Tibial nerve (tissue), 4 donors: ENCODE results near the gene FAIM2. TPM values are rescaled to one million over a fixed set of nuclear protein-coding genes. Genes with fewer than 3 reads are reported as not detected.

Experiments used
- DNase-seq, 2 donors: peaks; one replicate each; pipeline ENCODE4 v3.0.0-alpha.2; 2019; ENCODE audit warnings: low spot score in 2 of 2
- H3K27ac ChIP-seq, 4 donors: fragments of 200-600 bp; sonication (generic) in 3 of 4; one replicate each; pipeline ENCODE4 v1.5.1; 2017 to 2019; ENCODE audit warnings: mild to moderate bottlenecking in 1 of 4
- H3K27me3 ChIP-seq, 2 donors: fragments of 200-600 bp; sonication (generic) in 1 of 2; one replicate each; pipeline versions ENCODE4 v1.5.1 to v1.6.0; 2017 to 2019
- H3K36me3 ChIP-seq, 3 donors: fragments of 200-600 bp; sonication (generic); one replicate each; pipeline ENCODE4 v1.5.1; 2018 to 2019
- H3K4me1 ChIP-seq, 4 donors: fragments of 200-600 bp; sonication (generic) in 3 of 4; one replicate each; pipeline ENCODE4 v1.5.1; 2017 to 2019
- H3K4me3 ChIP-seq, 4 donors: fragments of 200-600 bp; sonication (generic) in 3 of 4; one replicate each; pipeline ENCODE4 v1.5.1; 2017 to 2019; ENCODE audit warnings: mild to moderate bottlenecking in 1 of 4, moderate library complexity in 1 of 4
- H3K9me3 ChIP-seq, 4 donors: fragments of 200-600 bp; sonication (generic) in 3 of 4; one replicate each; pipeline ENCODE4 v1.5.1; 2017 to 2019
- CTCF ChIP-seq, 5 experiments: fragments of 200-600 bp in 3 of 5; fragments of 450-650 bp in 2 of 5; sonication (generic) in 3 of 5; IDR thresholded peaks; one replicate each; pipeline ENCODE4 v1.5.1; 2016 to 2019; ENCODE audit warnings: antibody characterized with exemption in 5 of 5, mild to moderate bottlenecking in 3 of 5, moderate library complexity in 2 of 5
- EP300 ChIP-seq, 2 donors: sonication (generic); formaldehyde crosslinking; IDR thresholded peaks; one replicate each; pipeline ENCODE4 v1.6.1; 2017; ENCODE audit warnings: antibody characterized with exemption in 2 of 2, mild to moderate bottlenecking in 1 of 2
- POLR2A ChIP-seq, 2 donors: fragments of 450-650 bp; IDR thresholded peaks; one replicate each; pipeline ENCODE4 v1.6.1; 2017; ENCODE audit warnings: antibody characterized with exemption in 2 of 2, mild to moderate bottlenecking in 2 of 2, moderate library complexity in 2 of 2
- WGBS, 2 donors: methylation state at CpG; one replicate each; pipeline ENCODE4 v1.1.5; 2018; 5-methylcytosine and 5-hydroxymethylcytosine counted together
- total RNA-seq, 4 donors: library from RNA; depleted of rRNA; stranded (reverse); fragments of >200 nt; gene quantifications; one replicate each; pipeline ENCODE4 v1.1.0, GENCODE V29; 2016

FAIM2 gene
- total RNA-seq, 4 donors from 2014 or later: 6.9 to 68.6 (median 36.9) TPM

- H3K27ac ChIP-seq: peak overlapping the region in 1 of 4 donors; percentile 78
- 79 to 85% methylated on average over 4 of the region's 4 CpGs for WGBS, 2 donors
- H3K9me3 ChIP-seq: no peaks in the 10 kb centered on the region
- H3K36me3 ChIP-seq: no peaks in the 10 kb centered on the region
- DNase-seq: no peak
- H3K4me3 ChIP-seq: no peak overlapping the region
- H3K4me1 ChIP-seq: peaks cover 0 to 54% (median 17%) of the 10 kb centered on the region in 4 donors
- TF ChIP-seq POLR2A (IDR thresholded peaks at IDR 0.05) (no peak), CTCF (IDR thresholded peaks at IDR 0.05) (no peak), EP300 (IDR thresholded peaks at IDR 0.05) (no peak)
- H3K27me3 ChIP-seq: no peaks in the 10 kb centered on the region
Measured at GRCh38 chr12:49871263-49871561, 32.5 kb downstream of the FAIM2 start.

- no peak for DNase-seq
- no peaks in the 10 kb centered on the region for H3K27me3 ChIP-seq
- WGBS, 2 donors: 95 to 98% methylated on average over 11 of the region's 11 CpGs
- no peak overlapping the region for H3K4me3 ChIP-seq
- peaks cover 0 to 54% (median 17%) of the 10 kb centered on the region in 4 donors for H3K4me1 ChIP-seq
- no peaks in the 10 kb centered on the region for H3K9me3 ChIP-seq
- no peaks in the 10 kb centered on the region for H3K36me3 ChIP-seq
- H3K27ac ChIP-seq: peak overlapping the region in 1 of 4 donors; percentile 78
- TF ChIP-seq EP300 (IDR thresholded peaks at IDR 0.05): no peak
- TF ChIP-seq POLR2A (IDR thresholded peaks at IDR 0.05): no peak
- no peak for TF ChIP-seq CTCF (IDR thresholded peaks at IDR 0.05)
Measured at GRCh38 chr12:49870501-49871262, 33.0 kb downstream of the FAIM2 start.

- Histone ChIP-seq H3K36me3 (no peaks in the 10 kb centered on the region), H3K4me3 (no peak overlapping the region), H3K9me3 (no peaks in the 10 kb centered on the region), H3K27ac (peak overlapping the region in 2 of 4 donors; percentile 22 to 62), H3K4me1 (peaks cover 0 to 54% (median 17%) of the 10 kb centered on the region in 4 donors), H3K27me3 (no peaks in the 10 kb centered on the region)
- no peak for TF ChIP-seq CTCF (IDR thresholded peaks at IDR 0.05)
- TF ChIP-seq EP300 (IDR thresholded peaks at IDR 0.05): no peak
- TF ChIP-seq POLR2A (IDR thresholded peaks at IDR 0.05): no peak
- whole genome bisulfite sequencing, 2 donors: 87 to 88% methylated on average over 13 of the region's 14 CpGs
- DNase-seq: no peak
Measured at GRCh38 chr12:49869816-49870500, 33.7 kb downstream of the FAIM2 start.

GRCh38 chr12:49868952-49869815 is 34.5 kb downstream of the FAIM2 start:
- no peak overlapping the region for H3K4me3 ChIP-seq
- H3K36me3 ChIP-seq: no peaks in the 10 kb centered on the region
- peak overlapping the region in 3 of 4 donors; percentile 22 to 75 (median 62) for H3K27ac ChIP-seq
- no peaks in the 10 kb centered on the region for H3K9me3 ChIP-seq
- TF ChIP-seq EP300 (IDR thresholded peaks at IDR 0.05) (peak in 1 of 2 donors; percentile 53), CTCF (IDR thresholded peaks at IDR 0.05) (no peak), POLR2A (IDR thresholded peaks at IDR 0.05) (no peak)
- peak; percentile 64 to 65 for DNase-seq
- WGBS, 2 donors: 31 to 32% methylated on average over 11 to 16 of the region's 16 CpGs
- H3K4me1 ChIP-seq: peaks cover 0 to 51% (median 17%) of the 10 kb centered on the region in 4 donors
- no peaks in the 10 kb centered on the region for H3K27me3 ChIP-seq
